ENCODE results near the gene RASAL2.

DNA sequence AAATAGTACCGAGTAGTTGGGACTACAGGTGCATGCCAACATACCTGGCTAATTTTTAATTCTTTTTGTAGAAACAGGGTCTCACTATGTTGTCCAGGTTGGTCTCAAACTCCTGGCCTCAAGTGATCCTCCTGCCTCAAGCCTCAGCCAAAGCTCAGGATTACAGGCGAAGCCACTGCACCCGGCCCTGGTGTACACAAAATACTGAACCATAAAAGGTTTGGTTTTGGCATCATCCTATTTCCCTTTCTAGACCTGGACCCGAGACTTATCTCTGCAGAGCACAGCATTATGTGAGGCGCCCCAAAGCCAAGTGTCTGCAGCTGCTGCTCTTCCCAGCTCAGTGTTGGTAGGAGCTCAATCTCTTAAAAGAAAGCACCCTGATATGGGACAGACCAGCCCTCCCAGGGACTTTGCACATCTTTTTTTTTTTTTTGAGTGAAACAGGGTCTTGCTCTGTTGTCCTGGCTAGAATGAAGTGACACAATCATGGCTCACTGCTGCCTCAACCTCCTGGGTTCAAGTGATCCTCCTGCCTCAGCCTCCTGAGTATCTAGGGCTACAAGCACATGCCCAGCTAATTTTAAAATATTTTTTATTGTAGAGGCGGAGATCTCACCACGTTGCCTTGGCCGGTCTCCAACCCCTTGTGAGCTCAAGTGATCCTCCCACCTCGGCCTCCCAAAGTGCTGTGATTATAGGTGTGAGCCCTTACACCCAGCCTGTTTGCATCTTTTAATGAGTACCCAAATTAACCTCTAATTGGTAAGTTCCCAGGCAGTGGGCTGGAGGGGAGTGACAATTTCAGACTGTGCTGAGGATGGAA lies 439.4 kb downstream of the RASAL2 start:
- TF ChIP-seq, protein P1, sequence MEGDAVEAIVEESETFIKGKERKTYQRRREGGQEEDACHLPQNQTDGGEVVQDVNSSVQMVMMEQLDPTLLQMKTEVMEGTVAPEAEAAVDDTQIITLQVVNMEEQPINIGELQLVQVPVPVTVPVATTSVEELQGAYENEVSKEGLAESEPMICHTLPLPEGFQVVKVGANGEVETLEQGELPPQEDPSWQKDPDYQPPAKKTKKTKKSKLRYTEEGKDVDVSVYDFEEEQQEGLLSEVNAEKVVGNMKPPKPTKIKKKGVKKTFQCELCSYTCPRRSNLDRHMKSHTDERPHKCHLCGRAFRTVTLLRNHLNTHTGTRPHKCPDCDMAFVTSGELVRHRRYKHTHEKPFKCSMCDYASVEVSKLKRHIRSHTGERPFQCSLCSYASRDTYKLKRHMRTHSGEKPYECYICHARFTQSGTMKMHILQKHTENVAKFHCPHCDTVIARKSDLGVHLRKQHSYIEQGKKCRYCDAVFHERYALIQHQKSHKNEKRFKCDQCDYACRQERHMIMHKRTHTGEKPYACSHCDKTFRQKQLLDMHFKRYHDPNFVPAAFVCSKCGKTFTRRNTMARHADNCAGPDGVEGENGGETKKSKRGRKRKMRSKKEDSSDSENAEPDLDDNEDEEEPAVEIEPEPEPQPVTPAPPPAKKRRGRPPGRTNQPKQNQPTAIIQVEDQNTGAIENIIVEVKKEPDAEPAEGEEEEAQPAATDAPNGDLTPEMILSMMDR (IDR thresholded peaks at IDR 0.05), result no peak
- no peak for TF ChIP-seq POLR2A (IDR thresholded peaks at IDR 0.05)

All from suprapubic skin (tissue), 3 donors.